Hepatocyte (in vitro differentiated cells): ENCODE measurements around the gene OR8B3. TPM values are rescaled to one million over a fixed set of nuclear protein-coding genes. Genes with fewer than 3 reads are reported as not detected.

Experiments used
- polyA plus RNA-seq: library from polyadenylated mRNA; unstranded; fragments of >200 nt; fragmentation: Nextera tagmentation; extraction: Ambion mirVana; gene quantifications from 2 replicates; pipeline ENCODE4 v1.2.1, GENCODE V29; 2016
- total RNA-seq: library from RNA; depleted of rRNA; stranded (reverse); fragments of >200 nt; gene quantifications from 2 replicates; pipeline ENCODE4 v1.2.3, GENCODE V29; 2014

OR8B3 gene
- total and polyA plus RNA-seq, 2 experiments from 2014 or later, result not detected

Other genes starting within 250 kb of the OR8B3 start
- gene OR10D3, start 215.7 kb downstream of the OR8B3 start, total RNA-seq, result 0.03 TPM in 1 of 2 replicates, not detected in the other
- gene OR10D3, start 215.7 kb downstream of the OR8B3 start, polyA plus RNA-seq, result not detected in 2 replicates
- gene OR8G1, start 157.9 kb downstream of the OR8B3 start, total RNA-seq, result not detected in 2 replicates
- gene OR8G1, start 157.9 kb downstream of the OR8B3 start, polyA plus RNA-seq, result not detected in 2 replicates
- not detected in 2 replicates for gene OR8G5, start 142.6 kb downstream of the OR8B3 start, total RNA-seq
- gene OR8G5, start 142.6 kb downstream of the OR8B3 start, polyA plus RNA-seq, result not detected in 2 replicates
- gene OR8D1, start 85.1 kb downstream of the OR8B3 start, total RNA-seq, result not detected in 2 replicates
- gene OR8D1, start 85.1 kb downstream of the OR8B3 start, polyA plus RNA-seq, result not detected in 2 replicates
- not detected in 2 replicates for gene OR8D2, start 78.8 kb downstream of the OR8B3 start, total RNA-seq
- gene OR8D2, start 78.8 kb downstream of the OR8B3 start, polyA plus RNA-seq, result not detected in 2 replicates
- not detected in 2 replicates for gene OR8B2, start 14.5 kb downstream of the OR8B3 start, total RNA-seq
- gene OR8B2, start 14.5 kb downstream of the OR8B3 start, polyA plus RNA-seq, result not detected in 2 replicates
- not detected in 2 replicates for gene OR8B4, start 25.8 kb upstream of the OR8B3 start, total RNA-seq
- gene OR8B4, start 25.8 kb upstream of the OR8B3 start, polyA plus RNA-seq, result not detected in 2 replicates
- gene OR8B8, start 46.7 kb upstream of the OR8B3 start, total RNA-seq, result not detected in 2 replicates
- gene OR8B8, start 46.7 kb upstream of the OR8B3 start, polyA plus RNA-seq, result not detected in 2 replicates
- gene OR8B12, start 144.6 kb upstream of the OR8B3 start, total RNA-seq, result not detected in 2 replicates
- gene OR8B12, start 144.6 kb upstream of the OR8B3 start, polyA plus RNA-seq, result not detected in 2 replicates
- gene OR8A1, start 171.0 kb upstream of the OR8B3 start, total RNA-seq, result not detected in 2 replicates
- gene OR8A1, start 171.0 kb upstream of the OR8B3 start, polyA plus RNA-seq, result not detected in 2 replicates
- gene PANX3, start 212.4 kb upstream of the OR8B3 start, total RNA-seq, result not detected in 2 replicates
- 0.09 and 0.25 TPM in 2 replicates for gene PANX3, start 212.4 kb upstream of the OR8B3 start, polyA plus RNA-seq
- 34.6 and 41.4 TPM in 2 replicates for gene TBRG1, start 223.8 kb upstream of the OR8B3 start, total RNA-seq
- 35.0 and 45.2 TPM in 2 replicates for gene TBRG1, start 223.8 kb upstream of the OR8B3 start, polyA plus RNA-seq